Measurements from ENCODE around the gene MRPL52. TPM values are rescaled to one million over a fixed set of nuclear protein-coding genes. Genes with fewer than 3 reads are reported as not detected.

MRPL52 gene
- total RNA-seq, 2 donors from 2014 or later = 192 to 204 TPM

GRCh38 chr14:22821193-22822015 is 8.3 kb upstream of the MRPL52 start:
- Mint-ChIP-seq H3K4me3 (peak overlapping the region; percentile 67), H3K4me1 (peaks cover 42% of the 10 kb centered on the region), H3K36me3 (ENCODE audit: low read depth) (no peaks in the 10 kb centered on the region), H3K27ac (peak overlapping the region; percentile 93), H3K27me3 (ENCODE audit: insufficient read depth) (peaks cover 5% of the 10 kb centered on the region), H3K9me3 (no peaks in the 10 kb centered on the region)
- peak overlapping the region; percentile 73 for H3K4me3 ChIP-seq (ENCODE audit: low read length)
- H3K27ac ChIP-seq (ENCODE audit: low read depth, low read length) = no peak overlapping the region
- 36 to 41% methylated on average over 15 to 24 of the region's 24 CpGs for WGBS, 2 experiments (ENCODE audit: insufficient coverage in 1 of 2, insufficient read length in 1 of 2)
- no peaks in the 10 kb centered on the region for H3K9me3 ChIP-seq (ENCODE audit: control insufficient read depth, low read length)
- no peaks in the 10 kb centered on the region for H3K36me3 ChIP-seq (ENCODE audit: control insufficient read depth, insufficient read depth, low read length)
- DNase-seq = peak; percentile 78
- no peaks in the 10 kb centered on the region for H3K27me3 ChIP-seq (ENCODE audit: control insufficient read depth, insufficient read depth, low read length, poor library complexity, severe bottlenecking)
- H3K9ac ChIP-seq (ENCODE audit: extremely low read depth, low read length, poor library complexity, severe bottlenecking) = no peak overlapping the region
- peaks cover 15% of the 10 kb centered on the region for H3K4me1 ChIP-seq (ENCODE audit: control insufficient read depth, insufficient read depth, low read length)
- TF ChIP-seq, protein P1, sequence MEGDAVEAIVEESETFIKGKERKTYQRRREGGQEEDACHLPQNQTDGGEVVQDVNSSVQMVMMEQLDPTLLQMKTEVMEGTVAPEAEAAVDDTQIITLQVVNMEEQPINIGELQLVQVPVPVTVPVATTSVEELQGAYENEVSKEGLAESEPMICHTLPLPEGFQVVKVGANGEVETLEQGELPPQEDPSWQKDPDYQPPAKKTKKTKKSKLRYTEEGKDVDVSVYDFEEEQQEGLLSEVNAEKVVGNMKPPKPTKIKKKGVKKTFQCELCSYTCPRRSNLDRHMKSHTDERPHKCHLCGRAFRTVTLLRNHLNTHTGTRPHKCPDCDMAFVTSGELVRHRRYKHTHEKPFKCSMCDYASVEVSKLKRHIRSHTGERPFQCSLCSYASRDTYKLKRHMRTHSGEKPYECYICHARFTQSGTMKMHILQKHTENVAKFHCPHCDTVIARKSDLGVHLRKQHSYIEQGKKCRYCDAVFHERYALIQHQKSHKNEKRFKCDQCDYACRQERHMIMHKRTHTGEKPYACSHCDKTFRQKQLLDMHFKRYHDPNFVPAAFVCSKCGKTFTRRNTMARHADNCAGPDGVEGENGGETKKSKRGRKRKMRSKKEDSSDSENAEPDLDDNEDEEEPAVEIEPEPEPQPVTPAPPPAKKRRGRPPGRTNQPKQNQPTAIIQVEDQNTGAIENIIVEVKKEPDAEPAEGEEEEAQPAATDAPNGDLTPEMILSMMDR (conservative IDR thresholded peaks at IDR 0.05) = no peak

- Histone ChIP-seq H3K9me3 (ENCODE audit: control insufficient read depth, low read length) (no peaks in the 10 kb centered on the region), H3K4me3 (ENCODE audit: low read length) (peak overlapping the region; percentile 73), H3K9ac (ENCODE audit: extremely low read depth, low read length, poor library complexity, severe bottlenecking) (peak overlapping the region; percentile 82), H3K4me1 (ENCODE audit: control insufficient read depth, insufficient read depth, low read length) (peaks cover 15% of the 10 kb centered on the region), H3K36me3 (ENCODE audit: control insufficient read depth, insufficient read depth, low read length) (no peaks in the 10 kb centered on the region), H3K27ac (ENCODE audit: low read depth, low read length) (peak overlapping the region; percentile 59), H3K27me3 (ENCODE audit: control insufficient read depth, insufficient read depth, low read length, poor library complexity, severe bottlenecking) (no peaks in the 10 kb centered on the region)
- DNase-seq = peak; percentile 92
- peaks cover 5% of the 10 kb centered on the region for H3K27me3 Mint-ChIP-seq (ENCODE audit: insufficient read depth)
- H3K9me3 Mint-ChIP-seq = no peaks in the 10 kb centered on the region
- peak overlapping the region; percentile 93 for H3K27ac Mint-ChIP-seq
- TF ChIP-seq, protein P1 (conservative IDR thresholded peaks at IDR 0.05) = no peak
- 13 to 24% methylated on average over 5 to 30 of the region's 32 CpGs for WGBS, 2 experiments (ENCODE audit: insufficient coverage in 1 of 2, insufficient read length in 1 of 2)
- peak overlapping the region; percentile 67 for H3K4me3 Mint-ChIP-seq
- no peaks in the 10 kb centered on the region for H3K36me3 Mint-ChIP-seq (ENCODE audit: low read depth)
- peaks cover 42% of the 10 kb centered on the region for H3K4me1 Mint-ChIP-seq
These were observed 7.6 kb upstream of the MRPL52 start for GRCh38 chr14:22822016-22822570.

DNA sequence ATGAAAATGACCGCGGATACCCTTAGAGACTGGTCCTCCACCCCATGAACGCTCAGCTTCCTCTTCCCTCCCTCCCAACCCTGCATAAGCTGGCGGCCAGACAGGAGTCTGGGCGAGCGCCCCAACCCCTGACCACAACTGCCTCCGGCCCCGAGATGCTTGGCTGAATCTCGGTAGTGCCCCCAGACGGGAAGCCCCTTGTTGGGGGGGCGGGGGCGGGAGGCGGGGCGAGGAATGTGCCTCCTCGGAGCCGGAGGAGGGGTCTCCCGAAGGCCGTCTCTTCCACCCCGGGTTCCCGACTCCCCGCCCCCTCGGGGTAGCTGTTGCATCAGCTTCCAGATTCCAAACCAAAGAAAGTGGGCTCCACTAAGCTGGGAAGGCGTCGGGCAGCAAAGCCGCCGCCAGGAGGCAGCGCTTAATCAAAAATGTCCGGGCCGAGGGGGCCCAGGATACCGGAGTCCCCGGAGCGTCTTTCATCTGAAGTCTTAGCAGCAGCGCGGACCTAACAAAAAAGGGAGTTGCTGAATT is 7.1 kb upstream of the MRPL52 start:
- peak overlapping the region; percentile 82 for H3K9ac ChIP-seq (ENCODE audit: extremely low read depth, low read length, poor library complexity, severe bottlenecking)
- H3K27ac ChIP-seq (ENCODE audit: low read depth, low read length) = peak overlapping the region; percentile 59
- peak overlapping the region; percentile 93 for H3K27ac Mint-ChIP-seq
- DNase-seq = peak; percentile 98
- peaks cover 5% of the 10 kb centered on the region for H3K27me3 Mint-ChIP-seq (ENCODE audit: insufficient read depth)
- H3K4me1 ChIP-seq (ENCODE audit: control insufficient read depth, insufficient read depth, low read length) = peaks cover 15% of the 10 kb centered on the region
- WGBS, 2 experiments (ENCODE audit: insufficient coverage in 1 of 2, insufficient read length in 1 of 2) = 0 to 2% methylated on average over 9 to 34 of the region's 34 CpGs
- H3K4me3 Mint-ChIP-seq = peak overlapping the region; percentile 67
- no peaks in the 10 kb centered on the region for H3K9me3 ChIP-seq (ENCODE audit: control insufficient read depth, low read length)
- no peaks in the 10 kb centered on the region for H3K36me3 ChIP-seq (ENCODE audit: control insufficient read depth, insufficient read depth, low read length)
- peak overlapping the region; percentile 75 for H3K4me3 ChIP-seq (ENCODE audit: low read length)
- H3K4me1 Mint-ChIP-seq = peaks cover 40% of the 10 kb centered on the region
- no peaks in the 10 kb centered on the region for H3K9me3 Mint-ChIP-seq
- H3K36me3 Mint-ChIP-seq (ENCODE audit: low read depth) = no peaks in the 10 kb centered on the region
- H3K27me3 ChIP-seq (ENCODE audit: control insufficient read depth, insufficient read depth, low read length, poor library complexity, severe bottlenecking) = no peaks in the 10 kb centered on the region
- TF ChIP-seq, protein P1 (conservative IDR thresholded peaks at IDR 0.05) = peak; percentile 98
